ENCODE data around the gene EGFL6. TPM values are rescaled to one million over a fixed set of nuclear protein-coding genes. Genes with fewer than 3 reads are reported as not detected.

Gene EGFL6
- total RNA-seq, 2 experiments from 2014 or later: 2.1 to 2.7 TPM

GRCh38 chrX:13533726-13534125 lies 35.7 kb upstream of the EGFL6 start:
- Mint-ChIP-seq H3K4me1 (ENCODE audit: low read depth) (no peaks in the 10 kb centered on the region), H3K36me3 (ENCODE audit: low read depth) (no peaks in the 10 kb centered on the region), H3K27me3 (no peaks in the 10 kb centered on the region), H3K27ac (no peak overlapping the region), H3K9me3 (no peaks in the 10 kb centered on the region), H3K4me3 (no peak overlapping the region)
- POLR2A ChIA-PET: no interaction called here
- DNase-seq (no peak), ATAC-seq (no peak)
- CTCF ChIA-PET: interaction anchor here (1.3 to 3.1 kb wide), 2 partner anchors 26 to 112 kb away, joined by 4 to 11 read pairs; no protein-coding TSS in a partner anchor
- intact Hi-C loops (cut with micrococcal nuclease): no loop called here
- no peak for TF ChIP-seq CTCF (IDR thresholded peaks at IDR 0.05)

- Mint-ChIP-seq H3K4me3 (no peak overlapping the region), H3K27me3 (no peaks in the 10 kb centered on the region), H3K4me1 (ENCODE audit: low read depth) (no peaks in the 10 kb centered on the region), H3K36me3 (ENCODE audit: low read depth) (no peaks in the 10 kb centered on the region), H3K9me3 (no peaks in the 10 kb centered on the region), H3K27ac (no peak overlapping the region)
- CTCF ChIA-PET: interaction anchor here (3.1 kb wide), 1 partner anchor 28 kb away, joined by 11 read pairs; no protein-coding TSS in a partner anchor
- ATAC-seq (no peak), DNase-seq (no peak)
- intact Hi-C loops (cut with micrococcal nuclease): no loop called here
- POLR2A ChIA-PET: interaction anchor here (0.7 kb wide), 1 partner anchor 27 kb away, joined by 3 read pairs; no protein-coding TSS in a partner anchor
- TF ChIP-seq CTCF (IDR thresholded peaks at IDR 0.05): no peak
These were observed 33.8 kb upstream of the EGFL6 start for GRCh38 chrX:13535376-13536165.

GRCh38 chrX:13536551-13536950 lies 32.9 kb upstream of the EGFL6 start:
- Mint-ChIP-seq H3K27me3 (no peaks in the 10 kb centered on the region), H3K9me3 (no peaks in the 10 kb centered on the region), H3K4me3 (no peak overlapping the region), H3K4me1 (ENCODE audit: low read depth) (no peaks in the 10 kb centered on the region), H3K27ac (no peak overlapping the region), H3K36me3 (ENCODE audit: low read depth) (no peaks in the 10 kb centered on the region)
- intact Hi-C loops (cut with micrococcal nuclease): no loop called here
- POLR2A ChIA-PET: no interaction called here
- CTCF ChIA-PET: no interaction called here
- ATAC-seq: no peak
- DNase-seq: no peak
- TF ChIP-seq CTCF (IDR thresholded peaks at IDR 0.05): no peak

- no peak for ATAC-seq
- no peaks in the 10 kb centered on the region for H3K27me3 Mint-ChIP-seq
- POLR2A ChIA-PET: no interaction called here
- H3K9me3 Mint-ChIP-seq: no peaks in the 10 kb centered on the region
- CTCF ChIA-PET: interaction anchor here (1.8 kb wide), 1 partner anchor 31 kb away, joined by 4 read pairs; no protein-coding TSS in a partner anchor
- no peaks in the 10 kb centered on the region for H3K36me3 Mint-ChIP-seq (ENCODE audit: low read depth)
- H3K27ac Mint-ChIP-seq: no peak overlapping the region
- H3K4me3 Mint-ChIP-seq: no peak overlapping the region
- intact Hi-C loops (cut with micrococcal nuclease): no loop called here
- no peaks in the 10 kb centered on the region for H3K4me1 Mint-ChIP-seq (ENCODE audit: low read depth)
- TF ChIP-seq CTCF (IDR thresholded peaks at IDR 0.05): no peak
- no peak for DNase-seq
These were observed 31.0 kb upstream of the EGFL6 start for GRCh38 chrX:13538414-13538813.

- no peak for ATAC-seq
- no peak for DNase-seq
- TF ChIP-seq CTCF (IDR thresholded peaks at IDR 0.05): no peak
- ChIA-PET CTCF (no interaction called here), POLR2A (interaction anchor here (0.7 kb wide), 1 partner anchor 302 kb away, joined by 3 read pairs; no protein-coding TSS in a partner anchor)
- no peak overlapping the region for H3K27ac Mint-ChIP-seq
- H3K9me3 Mint-ChIP-seq: no peaks in the 10 kb centered on the region
- no peaks in the 10 kb centered on the region for H3K27me3 Mint-ChIP-seq
- intact Hi-C loops (cut with micrococcal nuclease): no loop called here
- H3K36me3 Mint-ChIP-seq (ENCODE audit: low read depth): no peaks in the 10 kb centered on the region
- no peak overlapping the region for H3K4me3 Mint-ChIP-seq
- H3K4me1 Mint-ChIP-seq (ENCODE audit: low read depth): no peaks in the 10 kb centered on the region
These were observed 28.8 kb upstream of the EGFL6 start for GRCh38 chrX:13540602-13541001.

All from activated CD8-positive, alpha-beta T cell treated with anti-CD3 and anti-CD28 coated beads for 36 hours (primary cell).